Measurements from ENCODE around the gene ZNF841.
"Not testable (repeated sequence)": the region's sequence is repeated elsewhere in the genome, so short reads cannot be mapped to it uniquely, and the experiment has no call there.

ZNF841 gene

GRCh38 chr19:52066258-52066863 is 29.2 kb downstream of the ZNF841 start:
- DNase-seq (ENCODE audit: low read depth) = no peak

GRCh38 chr19:52065399-52065798 is 30.2 kb downstream of the ZNF841 start:
- DNase-seq (ENCODE audit: low read depth) = no peak

GRCh38 chr19:52056480-52056879 is 39.1 kb downstream of the ZNF841 start:
- DNase-seq (ENCODE audit: low read depth) = not testable (repeated sequence)

GRCh38 chr19:52051736-52052135 is 43.8 kb downstream of the ZNF841 start:
- DNase-seq (ENCODE audit: low read depth) = not testable (repeated sequence)

- DNase-seq (ENCODE audit: low read depth) = peak; percentile 66
Observed at GRCh38 chr19:52048555-52049501, 46.7 kb downstream of the ZNF841 start, which contains the start of gene ZNF432. ZNF432 (minus strand) TSS chr19:52048838; CDS start chr19:52046868, 1,970 bp downstream.

GRCh38 chr19:52039169-52039568 is 56.4 kb downstream of the ZNF841 start:
- no peak for DNase-seq (ENCODE audit: low read depth)

- DNase-seq (ENCODE audit: low read depth) = no peak
Observed at GRCh38 chr19:52034051-52034728, 61.4 kb downstream of the ZNF841 start.

GRCh38 chr19:52028780-52029123 is 66.8 kb downstream of the ZNF841 start:
- no peak for DNase-seq (ENCODE audit: low read depth)

GRCh38 chr19:52028027-52028779 is 67.4 kb downstream of the ZNF841 start, which contains the start of gene ZNF614:
ZNF614 (minus strand) TSS chr19:52028379; CDS start chr19:52025745, 2,634 bp downstream.
- DNase-seq (ENCODE audit: low read depth) = peak; percentile 65

GRCh38 chr19:52026255-52026990 is 69.1 kb downstream of the ZNF841 start:
- not testable (repeated sequence) for DNase-seq (ENCODE audit: low read depth)

- not testable (repeated sequence) for DNase-seq (ENCODE audit: low read depth)
Observed at GRCh38 chr19:52024478-52024877, 71.1 kb downstream of the ZNF841 start.

GRCh38 chr19:52022193-52022592 is 73.4 kb downstream of the ZNF841 start:
- no peak for DNase-seq (ENCODE audit: low read depth)

- no peak for DNase-seq (ENCODE audit: low read depth)
Observed at GRCh38 chr19:52020506-52020905, 75.1 kb downstream of the ZNF841 start.
